Stimulated activated CD4-positive, alpha-beta T cell treated with anti-CD3 and anti-CD28 coated beads, Interleukin-2, amount 100 ng/mL, for 48 hours (primary cell): ENCODE results near the gene FRMD4A.
"Not testable (repeated sequence)": the region's sequence is repeated elsewhere in the genome, so short reads cannot be mapped to it uniquely, and the experiment has no call there.

Experiments used
- DNase-seq, 2 donors: peaks; one replicate each; pipeline ENCODE4 v3.0.0-alpha.2; 2020

Gene FRMD4A

DNA sequence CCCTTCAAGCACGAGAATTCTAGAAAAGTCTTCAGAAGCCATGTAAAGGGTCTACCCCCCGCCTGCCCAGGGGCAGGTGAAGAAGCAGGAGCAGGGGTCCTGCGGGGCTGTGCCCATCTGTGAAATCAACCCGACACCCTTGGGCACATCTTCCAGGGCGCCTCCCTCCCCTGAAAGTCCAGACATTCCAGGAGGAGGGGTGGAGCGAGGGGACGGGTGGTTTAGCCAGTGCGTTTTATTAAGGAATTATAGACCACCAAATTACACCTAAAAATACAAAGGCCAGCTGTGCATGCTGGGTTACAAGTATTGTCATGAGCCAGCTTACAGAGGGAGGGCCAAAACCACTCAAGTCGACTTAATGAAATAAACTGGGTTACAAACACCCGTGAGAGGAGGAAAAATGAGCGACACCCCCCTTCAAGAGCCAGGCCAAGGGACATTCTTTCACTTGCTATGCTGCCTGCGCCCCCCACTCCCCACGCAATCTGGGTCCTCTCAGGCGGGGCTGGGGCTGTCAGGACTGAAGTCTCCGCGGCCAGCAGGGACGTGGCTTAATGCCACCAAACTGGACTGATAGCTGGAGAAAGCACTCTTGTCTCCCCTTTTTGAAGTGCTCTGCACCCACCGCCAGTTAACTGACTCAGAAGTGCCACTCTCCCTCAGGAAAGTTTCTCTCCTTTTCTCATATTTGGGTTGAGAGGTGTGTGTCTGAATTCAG, 360.3 kb downstream of the FRMD4A start:
- no peak for DNase-seq

DNA sequence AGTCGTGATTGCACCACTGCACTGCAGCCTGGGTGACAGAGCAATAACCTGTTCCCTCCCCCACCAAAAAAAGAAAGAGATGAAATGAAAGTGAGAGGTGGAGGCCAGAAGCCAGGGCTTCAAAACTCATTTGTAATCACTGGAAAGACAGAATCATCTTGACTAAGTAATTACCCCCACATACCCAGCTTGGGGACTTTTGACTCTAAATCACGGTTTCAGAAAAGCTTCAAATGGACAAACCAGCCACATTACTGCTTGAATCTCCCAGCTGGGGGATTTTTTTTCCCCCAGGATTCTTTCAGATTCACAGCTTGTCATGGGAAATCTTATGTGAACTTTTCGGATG, 361.0 kb downstream of the FRMD4A start:
- peak in 1 of 2 donors; percentile 11 for DNase-seq

DNA sequence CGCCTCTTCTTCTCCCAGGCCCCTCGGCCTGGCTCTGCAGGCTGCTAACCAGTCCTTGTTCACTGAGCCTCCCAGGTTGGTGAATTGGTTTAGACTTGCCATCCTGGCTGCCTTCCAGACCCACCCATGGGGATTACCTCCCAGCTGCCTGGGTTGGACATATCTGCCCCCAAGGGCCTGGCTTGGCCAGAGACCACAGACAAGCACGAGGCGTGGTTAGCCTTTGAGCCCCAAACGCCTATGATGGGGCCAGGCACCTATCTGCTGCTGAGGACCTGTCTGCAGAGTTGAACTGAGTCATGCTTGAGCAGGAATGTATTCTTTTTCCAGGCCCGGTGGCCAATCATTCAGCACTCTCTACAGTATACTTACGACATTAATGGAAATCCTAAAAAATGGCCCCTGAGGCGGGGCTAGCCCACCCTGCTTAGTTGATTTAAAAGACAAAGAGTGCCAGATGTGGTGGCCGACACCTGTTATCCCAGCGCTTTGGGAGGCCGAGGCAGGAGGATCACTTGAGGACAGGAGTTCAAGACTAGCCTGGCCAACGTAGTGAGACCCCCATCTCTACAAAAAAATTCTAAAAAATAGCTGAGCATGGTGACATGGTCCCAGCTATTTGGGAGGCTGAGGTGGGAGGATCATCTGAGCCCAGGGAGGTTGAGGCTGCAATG, 361.5 kb downstream of the FRMD4A start:
- DNase-seq, result no peak

GRCh38 chr10:13961853-13962252, 368.9 kb downstream of the FRMD4A start:
- DNase-seq, result no peak

DNA sequence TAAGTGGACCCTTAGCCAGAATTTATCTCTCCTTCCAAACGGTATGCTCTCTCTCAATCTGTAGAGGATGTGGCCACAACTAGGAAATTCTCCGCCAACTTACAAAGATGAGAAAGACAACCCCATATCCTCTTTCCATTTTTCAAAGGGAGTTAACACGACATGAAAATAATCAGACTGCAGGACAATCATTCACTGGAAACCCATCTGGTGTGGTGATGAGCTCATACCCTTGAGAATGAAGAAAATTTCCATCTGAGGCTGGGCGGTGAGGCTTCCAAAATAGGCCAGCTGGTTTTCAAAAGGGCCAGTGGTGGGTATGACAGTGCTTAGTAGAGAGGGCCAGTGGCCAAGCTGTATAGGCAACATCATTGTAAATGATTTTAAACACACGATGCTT, 369.6 kb downstream of the FRMD4A start:
- DNase-seq, result no peak

DNA sequence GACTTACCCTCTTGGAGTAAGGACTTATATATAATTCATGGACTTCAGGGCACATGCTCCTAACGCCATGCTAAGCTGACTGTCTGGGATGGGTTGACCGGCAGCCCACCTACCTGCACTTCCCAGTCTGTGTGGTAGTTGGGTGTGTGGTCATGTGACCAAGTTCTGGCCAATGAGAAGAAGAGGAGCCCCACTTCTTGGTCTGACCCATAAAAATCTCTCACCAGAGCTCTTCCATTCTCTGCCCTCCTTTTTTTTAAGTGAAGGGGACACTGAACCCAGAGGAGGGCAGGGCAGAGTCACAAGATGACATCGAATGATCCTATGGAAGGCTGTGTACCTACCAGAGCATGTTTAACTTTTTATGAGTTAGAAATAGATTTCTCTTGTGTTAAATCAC, 370.1 kb downstream of the FRMD4A start:
- DNase-seq, result no peak

GRCh38 chr10:13959443-13960359, 371.0 kb downstream of the FRMD4A start:
- DNase-seq, result no peak

DNA sequence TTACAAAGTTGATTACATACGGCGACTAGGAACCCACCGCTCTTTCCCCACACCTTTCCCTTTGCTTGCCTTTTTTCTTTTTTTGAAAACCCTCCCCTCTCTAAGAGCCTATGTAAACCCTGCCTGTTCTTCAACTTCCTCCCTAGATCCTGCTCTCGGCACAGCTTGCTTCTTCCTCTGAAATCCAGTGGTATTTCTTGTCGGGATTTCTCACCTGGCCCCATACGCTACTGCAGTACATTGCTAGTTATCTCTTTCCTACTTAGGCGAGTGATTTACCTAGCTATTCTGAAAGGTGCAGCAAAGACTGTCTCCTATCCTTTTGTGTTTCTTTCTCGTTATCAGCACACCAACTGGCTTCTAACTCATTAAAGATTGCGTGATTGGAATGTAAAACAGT, 372.9 kb downstream of the FRMD4A start:
- DNase-seq, result no peak

DNA sequence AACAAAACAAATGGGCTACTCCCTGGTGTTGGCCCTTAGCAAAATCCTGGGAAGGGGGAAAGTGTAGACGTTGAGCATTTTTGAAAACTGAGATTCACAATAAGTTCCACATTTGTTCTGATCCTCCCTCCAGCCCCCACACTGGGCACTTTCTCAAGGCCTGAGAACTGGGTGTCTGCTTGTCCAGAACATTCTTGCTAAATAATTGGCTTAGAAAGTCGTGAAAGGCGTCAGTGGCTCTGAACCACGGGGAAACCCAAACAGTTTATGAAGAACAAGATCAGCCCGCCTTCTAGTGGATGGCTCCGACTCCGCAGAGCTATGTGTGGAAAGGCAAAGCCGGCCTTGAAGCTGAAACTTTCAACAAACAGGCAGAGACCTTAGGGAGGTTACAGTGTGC, 373.9 kb downstream of the FRMD4A start:
- DNase-seq, result no peak

DNA sequence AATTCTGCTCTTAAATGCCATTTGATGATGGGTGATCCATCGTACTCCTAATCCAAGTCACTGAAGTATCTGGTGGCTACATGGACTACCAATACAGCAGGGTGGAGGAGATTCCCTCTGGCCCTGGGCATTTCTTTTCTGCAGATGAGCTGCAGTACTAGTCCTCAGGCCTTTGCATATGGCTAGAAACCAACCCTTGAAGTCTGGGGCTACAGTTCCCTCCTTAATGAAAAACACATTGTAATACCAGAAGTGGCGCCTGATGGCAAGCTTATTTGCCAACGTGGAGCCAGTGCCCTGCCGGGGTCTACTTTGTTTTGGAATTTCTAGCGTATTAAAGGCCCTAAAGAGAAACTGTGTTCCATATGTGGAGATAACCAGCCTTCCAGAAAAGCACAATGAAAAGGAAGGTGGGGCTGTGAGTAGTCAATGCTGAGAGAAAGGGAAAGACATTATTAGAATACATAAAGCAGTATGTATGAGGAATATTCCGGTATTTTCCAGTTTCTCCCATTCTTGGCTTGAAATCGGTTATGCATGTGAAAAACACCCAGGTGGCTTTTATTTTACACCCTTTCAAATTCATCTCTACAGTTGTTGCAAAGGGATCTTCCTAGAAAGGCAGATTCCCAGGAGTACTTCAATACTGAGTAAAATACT, 375.2 kb downstream of the FRMD4A start:
- DNase-seq, result no peak

GRCh38 chr10:13954195-13954594, 376.5 kb downstream of the FRMD4A start:
- not testable (repeated sequence) for DNase-seq

GRCh38 chr10:13953371-13953770, 377.4 kb downstream of the FRMD4A start:
- DNase-seq, result no peak

DNA sequence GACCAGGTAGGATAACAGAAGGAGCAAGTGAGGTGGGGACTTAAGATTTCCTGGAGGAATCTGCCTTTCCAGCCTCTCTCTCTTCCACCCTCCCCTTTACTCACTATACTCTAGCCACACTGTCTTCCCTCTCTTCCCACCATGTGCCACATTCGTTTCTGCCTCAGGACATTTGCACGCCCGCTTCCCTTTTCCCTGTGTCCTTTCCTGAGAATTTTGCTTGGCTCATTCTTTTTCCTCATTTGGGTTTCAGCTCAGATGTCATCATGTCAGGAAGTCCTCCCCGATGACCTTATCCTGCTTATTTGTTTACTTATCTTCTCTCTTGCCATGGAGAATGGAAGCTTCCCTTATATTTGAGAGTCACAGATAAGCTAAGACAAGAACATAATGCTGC, 380.2 kb downstream of the FRMD4A start:
- no peak for DNase-seq

DNA sequence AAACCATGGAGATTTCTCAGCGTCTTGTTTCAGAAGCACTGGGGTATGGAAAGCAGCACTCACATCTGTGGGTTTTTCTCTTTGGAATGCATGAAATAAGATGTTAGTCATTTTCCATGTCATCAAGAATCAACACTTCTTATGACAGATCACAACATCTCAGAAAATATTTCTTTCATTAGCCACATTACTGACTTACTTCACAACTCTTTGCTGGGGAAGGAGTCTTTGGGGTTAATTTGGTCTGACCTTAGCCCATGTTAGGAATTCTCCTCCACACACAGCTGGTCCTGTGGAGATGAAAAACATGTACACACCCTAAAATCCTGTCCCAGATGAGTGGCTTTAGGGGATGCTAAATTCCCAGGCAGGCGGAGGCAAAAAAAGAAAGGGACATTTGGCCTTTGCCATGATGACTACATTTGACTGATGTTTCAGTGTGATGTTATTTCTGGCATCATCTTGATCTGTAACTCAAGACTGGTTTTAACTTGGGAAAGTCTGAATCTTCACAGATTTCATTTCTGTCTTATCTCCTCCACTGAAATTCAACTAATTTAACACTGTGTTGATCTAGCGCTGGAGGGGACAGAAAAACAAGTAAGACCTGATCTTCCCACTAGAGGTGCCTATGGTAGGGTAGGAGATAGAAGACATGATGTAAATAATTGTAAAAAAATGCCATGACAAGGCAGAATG, 380.7 kb downstream of the FRMD4A start:
- no peak for DNase-seq

- DNase-seq, result no peak
These were observed 384.6 kb downstream of the FRMD4A start for GRCh38 chr10:13946209-13946460.

DNA sequence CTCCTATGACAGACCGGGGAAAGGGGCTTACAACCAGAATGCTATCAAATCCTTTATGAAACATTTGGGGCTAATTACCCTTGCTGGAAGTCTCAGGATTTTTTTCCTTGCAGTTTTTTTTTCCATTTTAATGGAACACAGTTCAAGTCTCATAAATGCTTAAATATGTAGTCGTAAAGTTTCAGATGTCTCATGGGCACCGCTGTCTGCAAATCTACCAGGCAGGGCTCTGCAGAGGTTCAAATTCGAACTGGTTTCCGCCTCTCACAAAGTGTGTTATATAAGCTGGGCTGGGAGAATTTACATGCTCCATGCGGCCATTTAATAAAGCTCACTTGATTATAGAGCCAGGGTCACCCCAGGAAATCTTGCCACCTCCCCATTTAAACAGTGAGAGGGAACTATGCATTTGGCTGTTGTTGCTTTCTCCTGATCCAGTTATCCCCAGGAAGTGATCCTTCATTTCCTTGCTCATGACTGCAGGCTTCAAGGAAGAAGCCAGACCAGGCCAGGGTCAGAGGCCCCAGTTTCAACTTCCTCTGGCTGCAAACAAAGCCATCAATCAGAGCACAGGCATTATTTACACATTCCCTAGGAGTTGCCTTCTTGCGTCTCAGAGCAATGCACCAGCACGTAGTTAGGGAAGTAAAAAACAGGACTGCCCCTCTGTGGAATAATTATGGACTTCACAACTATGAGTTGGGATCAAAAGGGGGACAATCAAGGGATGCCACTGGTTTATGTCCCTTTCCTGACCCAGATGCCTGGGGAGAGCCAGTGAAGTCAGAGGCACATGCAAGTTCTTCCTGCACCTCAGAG, 385.1 kb downstream of the FRMD4A start:
- no peak for DNase-seq

GRCh38 chr10:13944823-13945222, 385.9 kb downstream of the FRMD4A start:
- DNase-seq, result no peak

GRCh38 chr10:13943735-13944398, 386.9 kb downstream of the FRMD4A start:
- no peak for DNase-seq

- DNase-seq, result peak in 1 of 2 donors; percentile 1
These were observed 388.7 kb downstream of the FRMD4A start for GRCh38 chr10:13942035-13942434.

DNA sequence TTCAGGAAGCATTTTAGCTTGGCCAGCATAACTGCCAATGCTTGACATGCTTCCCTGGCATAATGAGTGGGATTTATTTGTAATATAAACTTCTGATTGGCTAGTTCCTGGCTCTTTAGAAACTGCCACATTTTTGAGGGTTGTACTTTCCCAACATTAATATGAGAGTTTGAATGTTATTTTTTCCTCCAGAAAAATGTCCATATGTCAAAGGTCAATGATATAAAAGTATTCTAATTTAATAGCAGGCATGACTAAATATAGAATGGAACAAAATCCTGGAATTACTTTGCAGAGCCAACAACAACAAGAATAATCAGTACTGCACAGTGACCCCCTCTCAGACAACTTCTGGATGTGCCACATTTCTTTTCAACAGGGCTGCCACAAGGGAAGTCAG, 391.3 kb downstream of the FRMD4A start:
- DNase-seq, result no peak

DNA sequence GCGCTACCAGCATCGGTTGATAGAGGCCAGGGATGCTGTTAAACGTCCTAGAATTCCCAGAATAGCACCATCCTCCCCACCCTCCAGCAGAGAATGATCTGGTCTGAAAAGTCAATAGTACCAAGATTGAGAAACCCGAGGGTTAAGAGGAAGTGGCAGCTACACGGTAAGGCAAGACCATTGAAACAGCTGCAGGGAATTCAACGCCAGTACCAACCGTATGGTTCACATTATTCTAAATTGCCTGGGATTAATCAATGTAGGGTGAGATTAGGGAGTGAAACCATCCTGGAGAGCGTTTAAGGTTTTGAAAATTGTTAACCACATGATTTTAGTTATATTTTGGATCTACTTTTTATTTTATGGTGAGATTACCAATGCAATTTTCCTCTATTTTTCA, 391.8 kb downstream of the FRMD4A start:
- DNase-seq, result no peak
